Trophoblast cell (in vitro differentiated cells and primary cell): ENCODE measurements around the gene FGF6. TPM values are rescaled to one million over a fixed set of nuclear protein-coding genes. Genes with fewer than 3 reads are reported as not detected.
A peak's percentile ranks its signal among the peaks of the same experiment; 100 is the strongest.

Experiments used
- DNase-seq, 2 donors: peaks; one replicate each; pipeline ENCODE4 v3.0.0-alpha.2; 2016
- H2AFZ ChIP-seq: 2 replicates; pipeline ENCODE4 v1.6.1; 2013; ENCODE audit warnings: low read length, moderate library complexity, mild to moderate bottlenecking; ENCODE audit not compliant: insufficient read depth, poor library complexity
- H2AK5ac ChIP-seq: 2 replicates; pipeline ENCODE4 v1.6.1; 2013; ENCODE audit warnings: mild to moderate bottlenecking, low read length
- H2BK120ac ChIP-seq: 2 replicates; pipeline ENCODE4 v1.6.1; 2013; ENCODE audit warnings: low read length, mild to moderate bottlenecking, moderate library complexity; ENCODE audit not compliant: insufficient read depth, poor library complexity
- H2BK12ac ChIP-seq: 2 replicates; pipeline ENCODE4 v1.6.1; 2013; ENCODE audit warnings: mild to moderate bottlenecking, low read length, moderate library complexity
- H2BK5ac ChIP-seq: 2 replicates; pipeline ENCODE4 v1.6.1; 2013; ENCODE audit warnings: low read length, low read depth, moderate library complexity, mild to moderate bottlenecking; ENCODE audit not compliant: poor library complexity
- H3K14ac ChIP-seq: 2 replicates; pipeline ENCODE4 v1.6.1; 2013; ENCODE audit warnings: mild to moderate bottlenecking, low read length
- H3K18ac ChIP-seq: 2 replicates; pipeline ENCODE4 v1.6.1; 2013; ENCODE audit warnings: mild to moderate bottlenecking, low read length
- H3K23ac ChIP-seq: 2 replicates; pipeline ENCODE4 v1.6.1; 2013; ENCODE audit warnings: low read length
- H3K27ac ChIP-seq: 2 replicates; pipeline ENCODE4 v1.5.1; 2013; ENCODE audit warnings: low read depth, mild to moderate bottlenecking, inconsistent platforms, low read length, moderate library complexity
- H3K27me3 ChIP-seq: 2 replicates; pipeline ENCODE4 v1.6.1; 2013; ENCODE audit warnings: inconsistent platforms, mild to moderate bottlenecking, low read length, moderate library complexity; ENCODE audit not compliant: insufficient read depth
- H3K36me3 ChIP-seq, 2 experiments: 1 replicate in 1 of 2; 2 replicates in 1 of 2; pipeline ENCODE4 v1.6.1; 2013; ENCODE audit warnings: low read length in 2 of 2, mild to moderate bottlenecking in 2 of 2, moderate library complexity in 1 of 2; ENCODE audit not compliant: insufficient read depth in 2 of 2, control insufficient read depth in 1 of 2
- H3K4ac ChIP-seq: 2 replicates; pipeline ENCODE4 v1.6.1; 2013; ENCODE audit warnings: low read depth, mild to moderate bottlenecking, low read length, moderate library complexity
- H3K4me1 ChIP-seq, 2 experiments: 1 replicate in 1 of 2; 2 replicates in 1 of 2; pipeline ENCODE4 v1.6.1; 2013; ENCODE audit warnings: low read length in 2 of 2, mild to moderate bottlenecking in 2 of 2, moderate library complexity in 1 of 2; ENCODE audit not compliant: insufficient read depth in 2 of 2, control insufficient read depth in 1 of 2
- H3K4me2 ChIP-seq: 2 replicates; pipeline ENCODE4 v1.6.1; 2013; ENCODE audit warnings: inconsistent platforms, mild to moderate bottlenecking, low read length, moderate library complexity
- H3K4me3 ChIP-seq: 2 replicates; pipeline ENCODE4 v1.5.1; 2013; ENCODE audit warnings: mild to moderate bottlenecking, low read depth, low read length, inconsistent platforms
- H3K79me1 ChIP-seq: one replicate; pipeline ENCODE4 v1.6.1; 2013; ENCODE audit warnings: low read length
- H3K79me2 ChIP-seq: 2 replicates; pipeline ENCODE4 v1.6.1; 2013; ENCODE audit warnings: low read length, mild to moderate bottlenecking; ENCODE audit not compliant: control insufficient read depth, insufficient read depth, poor library complexity
- H3K9ac ChIP-seq: 2 replicates; pipeline ENCODE4 v1.6.1; 2013; ENCODE audit warnings: mild to moderate bottlenecking, low read length
- H3K9me3 ChIP-seq: 2 replicates; pipeline ENCODE4 v1.6.1; 2013; ENCODE audit warnings: low read depth, mild to moderate bottlenecking, control low read depth, inconsistent platforms, low read length; ENCODE audit not compliant: insufficient read depth
- H4K12ac ChIP-seq: 2 replicates; pipeline ENCODE4 v1.6.1; 2013; ENCODE audit warnings: low read depth, mild to moderate bottlenecking, low read length, moderate library complexity
- H4K8ac ChIP-seq: 2 replicates; pipeline ENCODE4 v1.6.1; 2013; ENCODE audit warnings: low read depth, mild to moderate bottlenecking, low read length, moderate library complexity
- H4K91ac ChIP-seq: one replicate; pipeline ENCODE4 v1.6.1; 2013; ENCODE audit warnings: low read depth, mild to moderate bottlenecking, low read length, moderate library complexity
- WGBS: extraction: QIAGEN DNeasy Blood & Tissue Kit; methylation state at CpG from one replicate; pipeline ENCODE4 v1.1.7; 2013; ENCODE audit warnings: missing lambda C conversion rate; ENCODE audit not compliant: insufficient read length, insufficient coverage; ENCODE audit errors: extremely low coverage; 5-methylcytosine and 5-hydroxymethylcytosine counted together
- polyA plus RNA-seq: library from polyadenylated mRNA; stranded (reverse); fragments of 200-250 nt; gene quantifications from 2 replicates; pipeline ENCODE4 v1.2.3, GENCODE V29; 2013

Gene FGF6
- not detected in 2 replicates for polyA plus RNA-seq

GRCh38 chr12:4445156-4446101 lies at the start of gene FGF6:
TSS of gene FGF6 (minus strand) at chr12:4445815. CDS start at chr12:4445570, 245 bp downstream.
- Histone ChIP-seq H3K14ac (no peak within 1 kb of the TSS), H2AFZ (no peak within 1 kb of the TSS), H2BK12ac (no peak within 1 kb of the TSS), H3K23ac (no peak within 1 kb of the TSS), H3K4ac (no peak within 1 kb of the TSS), H3K79me1 (no peaks in the 10 kb centered on the region), H3K27me3 (no peaks in the 10 kb centered on the region), H3K36me3 (no peaks in the 10 kb centered on the region), H3K9me3 (peaks cover 4% of the 10 kb centered on the region), H4K91ac (no peak within 1 kb of the TSS), H4K12ac (no peak within 1 kb of the TSS), H2AK5ac (no peak within 1 kb of the TSS), H2BK120ac (no peak within 1 kb of the TSS), H2BK5ac (no peak within 1 kb of the TSS), H3K9ac (no peak within 1 kb of the TSS), H3K4me1 (peaks cover under 1 to 3% of the 10 kb centered on the region in 2 experiments), H3K4me2 (no peak within 1 kb of the TSS), H3K27ac (no peak within 1 kb of the TSS), H4K8ac (no peak within 1 kb of the TSS), H3K18ac (no peak within 1 kb of the TSS), H3K79me2 (no peaks in the 10 kb centered on the region), H3K4me3 (no peak within 1 kb of the TSS)
- DNase-seq: no peak
- no CpG with 5 or more reads among the region's 42 CpGs for WGBS

- Histone ChIP-seq H4K91ac (no peak overlapping the region), H3K18ac (no peak overlapping the region), H3K79me1 (no peaks in the 10 kb centered on the region), H2AFZ (no peak overlapping the region), H3K9ac (no peak overlapping the region), H3K4ac (no peak overlapping the region), H3K4me2 (no peak overlapping the region), H3K14ac (no peak overlapping the region), H4K8ac (no peak overlapping the region), H3K36me3 (peaks cover 0 to 2% of the 10 kb centered on the region in 2 experiments), H3K4me1 (no peaks in the 10 kb centered on the region), H2AK5ac (no peak overlapping the region), H3K9me3 (no peaks in the 10 kb centered on the region), H3K27me3 (no peaks in the 10 kb centered on the region), H3K27ac (no peak overlapping the region), H4K12ac (no peak overlapping the region), H3K79me2 (no peaks in the 10 kb centered on the region), H2BK120ac (no peak overlapping the region), H2BK5ac (no peak overlapping the region), H3K23ac (no peak overlapping the region), H3K4me3 (no peak overlapping the region), H2BK12ac (no peak overlapping the region)
- WGBS: no CpG with 5 or more reads among the region's 1 CpG
- no peak for DNase-seq
Observed at GRCh38 chr12:4490973-4491372, 45.4 kb upstream of the FGF6 start.

- no peak overlapping the region for H3K27ac ChIP-seq
- whole genome bisulfite sequencing: no CpG with 5 or more reads among the region's 2 CpGs
Observed at GRCh38 chr12:4489556-4489955, 43.9 kb upstream of the FGF6 start.

GRCh38 chr12:4486980-4487379 lies 41.4 kb upstream of the FGF6 start:
- H3K14ac ChIP-seq: no peak overlapping the region
- no peaks in the 10 kb centered on the region for H3K9me3 ChIP-seq
- H2AFZ ChIP-seq: no peak overlapping the region
- H3K23ac ChIP-seq: no peak overlapping the region
- no peak for DNase-seq
- H2AK5ac ChIP-seq: no peak overlapping the region
- no peak overlapping the region for H4K12ac ChIP-seq
- no peak overlapping the region for H2BK12ac ChIP-seq
- no peak overlapping the region for H2BK120ac ChIP-seq
- H3K4me1 ChIP-seq: no peaks in the 10 kb centered on the region
- no peak overlapping the region for H4K91ac ChIP-seq
- WGBS: no CpG with 5 or more reads among the region's 2 CpGs
- no peak overlapping the region for H2BK5ac ChIP-seq
- H3K4ac ChIP-seq: no peak overlapping the region
- no peak overlapping the region for H3K4me3 ChIP-seq
- H3K4me2 ChIP-seq: no peak overlapping the region
- no peaks in the 10 kb centered on the region for H3K79me2 ChIP-seq
- H3K36me3 ChIP-seq: peaks cover 0 to 2% of the 10 kb centered on the region in 2 experiments
- no peaks in the 10 kb centered on the region for H3K27me3 ChIP-seq
- H3K9ac ChIP-seq: no peak overlapping the region
- no peak overlapping the region for H3K27ac ChIP-seq
- H3K79me1 ChIP-seq: no peaks in the 10 kb centered on the region
- H4K8ac ChIP-seq: no peak overlapping the region
- no peak overlapping the region for H3K18ac ChIP-seq

More at GRCh38 chr12:4489556-4489955, 43.9 kb upstream of the FGF6 start:
- no peak overlapping the region for H3K18ac ChIP-seq
- H4K91ac ChIP-seq: no peak overlapping the region
- H4K12ac ChIP-seq: no peak overlapping the region
- H3K14ac ChIP-seq: no peak overlapping the region
- H4K8ac ChIP-seq: no peak overlapping the region
- H2BK12ac ChIP-seq: no peak overlapping the region
- peaks cover 0 to 2% of the 10 kb centered on the region in 2 experiments for H3K36me3 ChIP-seq
- no peak overlapping the region for H2BK120ac ChIP-seq
- H3K4me3 ChIP-seq: no peak overlapping the region
- H3K4ac ChIP-seq: no peak overlapping the region
- H3K9ac ChIP-seq: no peak overlapping the region
- H3K79me1 ChIP-seq: no peaks in the 10 kb centered on the region
- DNase-seq: peak in 1 of 2 donors; percentile 60
- H2AFZ ChIP-seq: no peak overlapping the region
- H3K79me2 ChIP-seq: no peaks in the 10 kb centered on the region
- H3K4me1 ChIP-seq: no peaks in the 10 kb centered on the region
- no peak overlapping the region for H2AK5ac ChIP-seq
- H3K27me3 ChIP-seq: no peaks in the 10 kb centered on the region
- H2BK5ac ChIP-seq: no peak overlapping the region
- no peak overlapping the region for H3K4me2 ChIP-seq
- no peaks in the 10 kb centered on the region for H3K9me3 ChIP-seq
- H3K23ac ChIP-seq: no peak overlapping the region
